ENCODE data around the gene DUOXA1.

The DUOXA1 gene

GRCh38 chr15:45132844-45133560 is 3.3 kb upstream of the DUOXA1 start:
- no peak for DNase-seq (ENCODE audit: low read depth)
- TF ChIP-seq CTCF (IDR thresholded peaks at IDR 0.05; ENCODE audit: insufficient read depth, low read depth, low read length, missing control alignments): no peak
- no peak overlapping the region for H3K4me3 ChIP-seq (ENCODE audit: low read depth, low read length)

- no peak for DNase-seq (ENCODE audit: low read depth)
- TF ChIP-seq CTCF (IDR thresholded peaks at IDR 0.05; ENCODE audit: insufficient read depth, low read depth, low read length, missing control alignments): no peak
Observed at GRCh38 chr15:45131510-45131909, 1.8 kb upstream of the DUOXA1 start.

GRCh38 chr15:45130291-45131000 is 767 bp upstream of the DUOXA1 start:
- DNase-seq (ENCODE audit: low read depth): no peak
- no peak overlapping the region for H3K4me3 ChIP-seq (ENCODE audit: low read depth, low read length)
- TF ChIP-seq CTCF (IDR thresholded peaks at IDR 0.05; ENCODE audit: insufficient read depth, low read depth, low read length, missing control alignments): no peak

More at GRCh38 chr15:45131510-45131909, 1.8 kb upstream of the DUOXA1 start:
- no peak overlapping the region for H3K4me3 ChIP-seq (ENCODE audit: low read depth, low read length)

- no peak for DNase-seq (ENCODE audit: low read depth)
- TF ChIP-seq CTCF (IDR thresholded peaks at IDR 0.05; ENCODE audit: insufficient read depth, low read depth, low read length, missing control alignments): no peak
- no peak overlapping the region for H3K4me3 ChIP-seq (ENCODE audit: low read depth, low read length)
Observed at GRCh38 chr15:45128971-45129639, 574 bp downstream of the DUOXA1 start.

GRCh38 chr15:45126535-45127158 is 3.0 kb downstream of the DUOXA1 start:
- no peak overlapping the region for H3K4me3 ChIP-seq (ENCODE audit: low read depth, low read length)
- peak; percentile 34 for DNase-seq (ENCODE audit: low read depth)
- TF ChIP-seq CTCF (IDR thresholded peaks at IDR 0.05; ENCODE audit: insufficient read depth, low read depth, low read length, missing control alignments): peak; percentile 56

GRCh38 chr15:45123397-45123796 is 6.3 kb downstream of the DUOXA1 start:
- DNase-seq (ENCODE audit: low read depth): no peak
- no peak for TF ChIP-seq CTCF (IDR thresholded peaks at IDR 0.05; ENCODE audit: insufficient read depth, low read depth, low read length, missing control alignments)
- H3K4me3 ChIP-seq (ENCODE audit: low read depth, low read length): no peak overlapping the region
